Lower leg skin (tissue), 4 donors: ENCODE measurements around the gene IRAK1BP1. TPM values are rescaled to one million over a fixed set of nuclear protein-coding genes. Genes with fewer than 3 reads are reported as not detected.

Experiments used
- DNase-seq, 2 donors: peaks; one replicate each; pipeline ENCODE4 v3.0.0-alpha.2; 2019; ENCODE audit warnings: low spot score in 2 of 2
- H3K4me3 ChIP-seq: fragments of 200-600 bp; sonication (generic); 2 replicates; pipeline ENCODE4 v1.5.1; 2017; ENCODE audit warnings: mild to moderate bottlenecking, low read depth; ENCODE audit not compliant: poor library complexity, severe bottlenecking
- CTCF ChIP-seq, 3 donors: fragments of 450-650 bp; IDR thresholded peaks; one replicate each; pipeline ENCODE4 v1.5.1; 2016; ENCODE audit warnings: antibody characterized with exemption in 3 of 3, mild to moderate bottlenecking in 3 of 3, moderate library complexity in 2 of 3
- POLR2A ChIP-seq, 2 donors: fragments of 450-650 bp; IDR thresholded peaks; one replicate each; pipeline ENCODE4 v1.6.1; 2016 to 2017; ENCODE audit warnings: antibody characterized with exemption in 2 of 2, mild to moderate bottlenecking in 1 of 2, moderate library complexity in 1 of 2
- WGBS, 2 donors: methylation state at CpG; one replicate each; pipeline ENCODE4 v1.1.5; 2018; 5-methylcytosine and 5-hydroxymethylcytosine counted together
- intact Hi-C: fragments of 100-400 bp; cut with DNase I; formaldehyde crosslinking; loops from one replicate; pipeline ENCODE4 v1.15.0; 2023; ENCODE audit warnings: low total_unique reads
- total RNA-seq, 4 donors: library from RNA; depleted of rRNA; stranded (reverse); fragments of >200 nt; gene quantifications; one replicate each; pipeline ENCODE4 v1.1.0, GENCODE V29; 2016

The IRAK1BP1 gene
- total RNA-seq, 4 donors from 2014 or later = 1.3 to 4.8 (median 3.2) TPM

GRCh38 chr6:78896227-78896626 is 28.9 kb downstream of the IRAK1BP1 start:
- DNase-seq = no peak
- WGBS, 2 donors = 76 to 81% methylated on average over 2 of the region's 2 CpGs
- intact Hi-C loops = no loop called here
- no peak overlapping the region for H3K4me3 ChIP-seq
- no peak for TF ChIP-seq CTCF (IDR thresholded peaks at IDR 0.05)
- TF ChIP-seq POLR2A (IDR thresholded peaks at IDR 0.05) = no peak

- 72 to 75% methylated on average over 2 of the region's 2 CpGs for WGBS, 2 donors
- no peak overlapping the region for H3K4me3 ChIP-seq
- no peak for TF ChIP-seq CTCF (IDR thresholded peaks at IDR 0.05)
- TF ChIP-seq POLR2A (IDR thresholded peaks at IDR 0.05) = no peak
- intact Hi-C loops = no loop called here
- no peak for DNase-seq
Measured at GRCh38 chr6:78908621-78909020, 41.3 kb downstream of the IRAK1BP1 start.

- no peak for TF ChIP-seq POLR2A (IDR thresholded peaks at IDR 0.05)
- TF ChIP-seq CTCF (IDR thresholded peaks at IDR 0.05) = no peak
- peak in 1 of 2 donors; percentile 17 for DNase-seq
- WGBS, 2 donors = 31 to 41% methylated on average over 3 of the region's 3 CpGs
- intact Hi-C loops = no loop called here
- no peak overlapping the region for H3K4me3 ChIP-seq
Measured at GRCh38 chr6:78909391-78909790, 42.0 kb downstream of the IRAK1BP1 start.

GRCh38 chr6:78910010-78910409 is 42.7 kb downstream of the IRAK1BP1 start:
- DNase-seq = no peak
- H3K4me3 ChIP-seq = no peak overlapping the region
- WGBS, 2 donors = 83 to 87% methylated on average over 10 of the region's 10 CpGs
- intact Hi-C loops = no loop called here
- TF ChIP-seq POLR2A (IDR thresholded peaks at IDR 0.05) (no peak), CTCF (IDR thresholded peaks at IDR 0.05) (no peak)

GRCh38 chr6:78910591-78911171 is 43.3 kb downstream of the IRAK1BP1 start:
- WGBS, 2 donors = 2 to 4% methylated on average over 40 to 44 of the region's 49 CpGs
- TF ChIP-seq CTCF (IDR thresholded peaks at IDR 0.05) = no peak
- TF ChIP-seq POLR2A (IDR thresholded peaks at IDR 0.05) = no peak
- H3K4me3 ChIP-seq = peak overlapping the region; percentile 31
- DNase-seq = no peak
- intact Hi-C loops = no loop called here
